GM23338 (cell line): Measurements from ENCODE around the gene ITGB6. TPM values are rescaled to one million over a fixed set of nuclear protein-coding genes. Genes with fewer than 3 reads are reported as not detected.

Source experiments
- ATAC-seq: fragments of 200-7000 bp; cut with Tn5 transposase; 3 replicates; pipeline ENCODE4 v1.9.1; 2020
- DNase-seq: peaks from one replicate; pipeline ENCODE4 v3.0.0-alpha.2; 2015; ENCODE audit warnings: low spot score
- H2AFZ ChIP-seq: fragments of 200-600 bp; sonication (generic); 2 replicates; pipeline ENCODE4 v1.8.0; 2016; ENCODE audit warnings: antibody characterized with exemption, mild to moderate bottlenecking, moderate library complexity
- H3F3A ChIP-seq: fragments of 200-600 bp; sonication (generic); replicated peaks from 2 replicates; pipeline ENCODE4 v1.8.0; 2017; ENCODE audit warnings: antibody characterized with exemption, mixed run types, low read depth
- H3K27ac ChIP-seq: fragments of 200-600 bp; sonication (generic); 2 replicates; pipeline ENCODE4 v1.6.1; 2016; ENCODE audit warnings: low read depth
- H3K27me3 ChIP-seq: fragments of 200-600 bp; sonication (generic); 2 replicates; pipeline ENCODE4 v1.8.0; 2016; ENCODE audit warnings: mild to moderate bottlenecking, mixed run types, moderate library complexity; ENCODE audit not compliant: insufficient read depth
- H3K36me3 ChIP-seq: fragments of 200-600 bp; sonication (generic); 2 replicates; pipeline ENCODE4 v1.8.0; 2016; ENCODE audit warnings: mild to moderate bottlenecking; ENCODE audit not compliant: insufficient read depth
- H3K4me1 ChIP-seq: fragments of 200-600 bp; sonication (generic); 2 replicates; pipeline ENCODE4 v1.8.0; 2016; ENCODE audit warnings: mild to moderate bottlenecking, moderate library complexity; ENCODE audit not compliant: insufficient read depth
- H3K4me2 ChIP-seq: fragments of 200-600 bp; sonication (generic); 2 replicates; pipeline ENCODE4 v1.7.1; 2017; ENCODE audit warnings: mixed run types
- H3K4me3 ChIP-seq: fragments of 200-600 bp; sonication (generic); 2 replicates; pipeline ENCODE4 v1.6.1; 2016; ENCODE audit warnings: mixed run types
- H3K79me2 ChIP-seq: fragments of 200-600 bp; sonication (generic); replicated peaks from 2 replicates; pipeline ENCODE4 v1.8.0; 2017; ENCODE audit warnings: mild to moderate bottlenecking; ENCODE audit not compliant: insufficient read depth
- H3K9me2 ChIP-seq: fragments of 200-600 bp; sonication (generic); 2 replicates; pipeline ENCODE4 v1.8.0; 2017; ENCODE audit not compliant: insufficient read depth
- H4K20me1 ChIP-seq: fragments of 200-600 bp; sonication (generic); replicated peaks from 2 replicates; pipeline ENCODE4 v1.8.0; 2017; ENCODE audit warnings: mild to moderate bottlenecking; ENCODE audit not compliant: insufficient read depth
- H3K27ac Mint-ChIP-seq: 2 replicates; pipeline ENCODE4 v1.8.0; 2020; ENCODE audit warnings: inconsistent platforms, mild to moderate bottlenecking, moderate library complexity, mixed read lengths
- H3K27me3 Mint-ChIP-seq: 3 replicates; pipeline ENCODE4 v1.8.0; 2022; ENCODE audit warnings: low read depth, mild to moderate bottlenecking, moderate library complexity, mixed read lengths, inconsistent platforms; ENCODE audit not compliant: insufficient read depth, poor library complexity
- H3K36me3 Mint-ChIP-seq: 3 replicates; pipeline ENCODE4 v1.8.0; 2021; ENCODE audit warnings: low read depth, mild to moderate bottlenecking, inconsistent platforms, moderate library complexity, mixed read lengths
- H3K4me1 Mint-ChIP-seq: 3 replicates; pipeline ENCODE4 v1.8.0; 2020; ENCODE audit warnings: mild to moderate bottlenecking, inconsistent platforms, mixed read lengths
- H3K4me3 Mint-ChIP-seq: 3 replicates; pipeline ENCODE4 v1.8.0; 2021; ENCODE audit warnings: moderate library complexity, mild to moderate bottlenecking, inconsistent platforms, mixed read lengths
- H3K9me3 Mint-ChIP-seq: 3 replicates; pipeline ENCODE4 v1.8.0; 2020; ENCODE audit warnings: moderate library complexity, mild to moderate bottlenecking, inconsistent platforms, mixed read lengths
- CREB1 ChIP-seq: fragments of 250-450 bp; sonication (Bioruptor Pico); IDR thresholded peaks from 2 replicates; pipeline ENCODE4 v1.5.0; 2020; ENCODE audit warnings: low read depth, mild to moderate bottlenecking, moderate library complexity
- EZH2 ChIP-seq: fragments of 200-600 bp; sonication (generic); IDR thresholded peaks from one replicate; pipeline ENCODE4 v1.8.0; 2017; ENCODE audit warnings: antibody characterized with exemption, mild to moderate bottlenecking, low read depth; ENCODE audit not compliant: unreplicated experiment
- EZH2phosphoT487 ChIP-seq: fragments of 200-600 bp; sonication (generic); IDR thresholded peaks from one replicate; pipeline ENCODE4 v1.8.1; 2018; ENCODE audit warnings: antibody characterized with exemption; ENCODE audit not compliant: unreplicated experiment
- JUNB ChIP-seq: IDR thresholded peaks from one replicate; pipeline ENCODE4 v1.6.1; 2016; ENCODE audit warnings: antibody characterized with exemption; ENCODE audit not compliant: unreplicated experiment
- NANOG ChIP-seq: IDR thresholded peaks from 2 replicates; pipeline ENCODE4 v1.6.1; 2016; ENCODE audit warnings: antibody characterized with exemption, borderline replicate concordance
- POLR2AphosphoS5 ChIP-seq: IDR thresholded peaks from 2 replicates; pipeline ENCODE4 v1.6.1; 2016; ENCODE audit warnings: antibody characterized with exemption, low read depth
- STAT1 ChIP-seq: IDR thresholded peaks from one replicate; pipeline ENCODE4 v1.6.1; 2016; ENCODE audit warnings: antibody characterized with exemption; ENCODE audit not compliant: unreplicated experiment
- ZNF114 ChIP-seq: fragments of 250-450 bp; sonication (Bioruptor Pico); IDR thresholded peaks from 2 replicates; pipeline ENCODE4 v1.5.0; 2020; ENCODE audit warnings: mild to moderate bottlenecking, moderate library complexity
- ZNF331 ChIP-seq: fragments of 250-450 bp; sonication (Bioruptor Pico); IDR thresholded peaks from 2 replicates; pipeline ENCODE4 v1.5.0; 2020; ENCODE audit warnings: low read depth, mild to moderate bottlenecking, moderate library complexity
- polyA plus RNA-seq: library from polyadenylated mRNA; unstranded; fragments of >200 nt; fragmentation: Nextera tagmentation; extraction: Ambion mirVana; gene quantifications from 2 replicates; pipeline ENCODE4 v1.2.1, GENCODE V29; 2016
- total RNA-seq: library from RNA; depleted of rRNA; stranded (reverse); fragments of >200 nt; shearing (Covaris generic); gene quantifications from 2 replicates; pipeline ENCODE4 v1.2.3, GENCODE V29; 2014
- TF ChIP-seq, protein P1 (sequence below), 2 experiments: fragments of 200-600 bp in 1 of 2; sonication (generic) in 1 of 2; conservative IDR thresholded peaks; 2 replicates each; pipeline versions ENCODE4 v1.5.1 to v1.6.1; 2016 to 2017; ENCODE audit warnings: antibody characterized with exemption in 2 of 2, low read depth in 2 of 2, mild to moderate bottlenecking in 2 of 2, moderate library complexity in 1 of 2
- TF ChIP-seq, protein P2 (sequence below): fragments of 250-450 bp; sonication (Bioruptor Pico); IDR thresholded peaks from 2 replicates; pipeline ENCODE4 v1.5.0; 2020; ENCODE audit warnings: mild to moderate bottlenecking, moderate library complexity
- TF ChIP-seq, protein P3 (sequence below): IDR thresholded peaks from one replicate; pipeline ENCODE4 v1.6.1; 2018; ENCODE audit warnings: antibody characterized with exemption; ENCODE audit not compliant: unreplicated experiment
- TF ChIP-seq, protein P4 (sequence below): IDR thresholded peaks from 2 replicates; pipeline ENCODE4 v1.6.1; 2016; ENCODE audit warnings: antibody characterized with exemption

The ITGB6 gene
- total and polyA plus RNA-seq, 2 experiments from 2014 or later = not detected

DNA sequence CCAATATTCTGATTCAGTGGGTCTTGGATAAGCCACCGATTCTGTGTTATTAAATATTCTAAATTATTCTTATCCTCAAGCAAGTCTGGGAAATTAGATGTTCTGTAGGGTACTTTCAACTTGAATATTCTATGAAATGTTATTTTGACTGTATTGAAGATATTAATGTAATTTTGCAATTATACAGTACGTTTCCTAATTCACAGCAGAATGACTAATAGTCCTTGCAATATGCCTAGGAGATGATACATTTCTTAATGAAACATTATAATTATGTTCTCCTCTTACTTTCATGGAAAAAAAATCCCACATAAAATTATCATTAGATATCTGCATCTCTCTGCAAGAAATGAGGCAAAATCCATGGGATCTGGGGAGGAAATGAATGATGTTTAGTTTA lies 91.4 kb downstream of the ITGB6 start:
- H3K4me3 Mint-ChIP-seq = no peak overlapping the region
- no peak overlapping the region for H3K4me3 ChIP-seq
- no peak for ATAC-seq
- peaks cover 5% of the 10 kb centered on the region; the same call in 2 of the 3 replicates for H3K4me1 Mint-ChIP-seq
- no peaks in the 10 kb centered on the region for H3K9me3 Mint-ChIP-seq
- no peaks in the 10 kb centered on the region for H3K27me3 Mint-ChIP-seq
- TF ChIP-seq ZNF114 (CRISPR knock-in tag) (no peak), NANOG (no peak), EZH2phosphoT487 (no peak), STAT1 (no peak), EZH2 (no peak), ZNF331 (no peak), POLR2AphosphoS5 (no peak), CREB1 (no peak), JUNB (no peak)
- TF ChIP-seq, protein P1, sequence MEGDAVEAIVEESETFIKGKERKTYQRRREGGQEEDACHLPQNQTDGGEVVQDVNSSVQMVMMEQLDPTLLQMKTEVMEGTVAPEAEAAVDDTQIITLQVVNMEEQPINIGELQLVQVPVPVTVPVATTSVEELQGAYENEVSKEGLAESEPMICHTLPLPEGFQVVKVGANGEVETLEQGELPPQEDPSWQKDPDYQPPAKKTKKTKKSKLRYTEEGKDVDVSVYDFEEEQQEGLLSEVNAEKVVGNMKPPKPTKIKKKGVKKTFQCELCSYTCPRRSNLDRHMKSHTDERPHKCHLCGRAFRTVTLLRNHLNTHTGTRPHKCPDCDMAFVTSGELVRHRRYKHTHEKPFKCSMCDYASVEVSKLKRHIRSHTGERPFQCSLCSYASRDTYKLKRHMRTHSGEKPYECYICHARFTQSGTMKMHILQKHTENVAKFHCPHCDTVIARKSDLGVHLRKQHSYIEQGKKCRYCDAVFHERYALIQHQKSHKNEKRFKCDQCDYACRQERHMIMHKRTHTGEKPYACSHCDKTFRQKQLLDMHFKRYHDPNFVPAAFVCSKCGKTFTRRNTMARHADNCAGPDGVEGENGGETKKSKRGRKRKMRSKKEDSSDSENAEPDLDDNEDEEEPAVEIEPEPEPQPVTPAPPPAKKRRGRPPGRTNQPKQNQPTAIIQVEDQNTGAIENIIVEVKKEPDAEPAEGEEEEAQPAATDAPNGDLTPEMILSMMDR (conservative IDR thresholded peaks at IDR 0.05; ENCODE audit: low read depth in 2 of 2) = no peak
- TF ChIP-seq, protein P2, sequence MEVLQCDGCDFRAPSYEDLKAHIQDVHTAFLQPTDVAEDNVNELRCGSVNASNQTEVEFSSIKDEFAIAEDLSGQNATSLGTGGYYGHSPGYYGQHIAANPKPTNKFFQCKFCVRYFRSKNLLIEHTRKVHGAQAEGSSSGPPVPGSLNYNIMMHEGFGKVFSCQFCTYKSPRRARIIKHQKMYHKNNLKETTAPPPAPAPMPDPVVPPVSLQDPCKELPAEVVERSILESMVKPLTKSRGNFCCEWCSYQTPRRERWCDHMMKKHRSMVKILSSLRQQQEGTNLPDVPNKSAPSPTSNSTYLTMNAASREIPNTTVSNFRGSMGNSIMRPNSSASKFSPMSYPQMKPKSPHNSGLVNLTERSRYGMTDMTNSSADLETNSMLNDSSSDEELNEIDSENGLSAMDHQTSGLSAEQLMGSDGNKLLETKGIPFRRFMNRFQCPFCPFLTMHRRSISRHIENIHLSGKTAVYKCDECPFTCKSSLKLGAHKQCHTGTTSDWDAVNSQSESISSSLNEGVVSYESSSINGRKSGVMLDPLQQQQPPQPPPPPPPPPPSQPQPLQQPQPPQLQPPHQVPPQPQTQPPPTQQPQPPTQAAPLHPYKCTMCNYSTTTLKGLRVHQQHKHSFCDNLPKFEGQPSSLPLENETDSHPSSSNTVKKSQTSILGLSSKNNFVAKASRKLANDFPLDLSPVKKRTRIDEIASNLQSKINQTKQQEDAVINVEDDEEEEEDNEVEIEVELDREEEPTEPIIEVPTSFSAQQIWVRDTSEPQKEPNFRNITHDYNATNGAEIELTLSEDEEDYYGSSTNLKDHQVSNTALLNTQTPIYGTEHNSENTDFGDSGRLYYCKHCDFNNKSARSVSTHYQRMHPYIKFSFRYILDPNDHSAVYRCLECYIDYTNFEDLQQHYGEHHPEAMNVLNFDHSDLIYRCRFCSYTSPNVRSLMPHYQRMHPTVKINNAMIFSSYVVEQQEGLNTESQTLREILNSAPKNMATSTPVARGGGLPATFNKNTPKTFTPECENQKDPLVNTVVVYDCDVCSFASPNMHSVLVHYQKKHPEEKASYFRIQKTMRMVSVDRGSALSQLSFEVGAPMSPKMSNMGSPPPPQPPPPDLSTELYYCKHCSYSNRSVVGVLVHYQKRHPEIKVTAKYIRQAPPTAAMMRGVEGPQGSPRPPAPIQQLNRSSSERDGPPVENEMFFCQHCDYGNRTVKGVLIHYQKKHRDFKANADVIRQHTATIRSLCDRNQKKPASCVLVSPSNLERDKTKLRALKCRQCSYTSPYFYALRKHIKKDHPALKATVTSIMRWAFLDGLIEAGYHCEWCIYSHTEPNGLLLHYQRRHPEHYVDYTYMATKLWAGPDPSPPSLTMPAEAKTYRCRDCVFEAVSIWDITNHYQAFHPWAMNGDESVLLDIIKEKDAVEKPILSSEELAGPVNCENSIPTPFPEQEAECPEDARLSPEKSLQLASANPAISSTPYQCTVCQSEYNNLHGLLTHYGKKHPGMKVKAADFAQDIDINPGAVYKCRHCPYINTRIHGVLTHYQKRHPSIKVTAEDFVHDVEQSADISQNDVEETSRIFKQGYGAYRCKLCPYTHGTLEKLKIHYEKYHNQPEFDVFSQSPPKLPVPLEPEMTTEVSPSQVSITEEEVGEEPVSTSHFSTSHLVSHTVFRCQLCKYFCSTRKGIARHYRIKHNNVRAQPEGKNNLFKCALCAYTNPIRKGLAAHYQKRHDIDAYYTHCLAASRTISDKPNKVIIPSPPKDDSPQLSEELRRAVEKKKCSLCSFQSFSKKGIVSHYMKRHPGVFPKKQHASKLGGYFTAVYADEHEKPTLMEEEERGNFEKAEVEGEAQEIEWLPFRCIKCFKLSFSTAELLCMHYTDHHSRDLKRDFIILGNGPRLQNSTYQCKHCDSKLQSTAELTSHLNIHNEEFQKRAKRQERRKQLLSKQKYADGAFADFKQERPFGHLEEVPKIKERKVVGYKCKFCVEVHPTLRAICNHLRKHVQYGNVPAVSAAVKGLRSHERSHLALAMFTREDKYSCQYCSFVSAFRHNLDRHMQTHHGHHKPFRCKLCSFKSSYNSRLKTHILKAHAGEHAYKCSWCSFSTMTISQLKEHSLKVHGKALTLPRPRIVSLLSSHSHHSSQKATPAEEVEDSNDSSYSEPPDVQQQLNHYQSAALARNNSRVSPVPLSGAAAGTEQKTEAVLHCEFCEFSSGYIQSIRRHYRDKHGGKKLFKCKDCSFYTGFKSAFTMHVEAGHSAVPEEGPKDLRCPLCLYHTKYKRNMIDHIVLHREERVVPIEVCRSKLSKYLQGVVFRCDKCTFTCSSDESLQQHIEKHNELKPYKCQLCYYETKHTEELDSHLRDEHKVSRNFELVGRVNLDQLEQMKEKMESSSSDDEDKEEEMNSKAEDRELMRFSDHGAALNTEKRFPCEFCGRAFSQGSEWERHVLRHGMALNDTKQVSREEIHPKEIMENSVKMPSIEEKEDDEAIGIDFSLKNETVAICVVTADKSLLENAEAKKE (CRISPR knock-in tag) = no peak
- TF ChIP-seq, protein P3, sequence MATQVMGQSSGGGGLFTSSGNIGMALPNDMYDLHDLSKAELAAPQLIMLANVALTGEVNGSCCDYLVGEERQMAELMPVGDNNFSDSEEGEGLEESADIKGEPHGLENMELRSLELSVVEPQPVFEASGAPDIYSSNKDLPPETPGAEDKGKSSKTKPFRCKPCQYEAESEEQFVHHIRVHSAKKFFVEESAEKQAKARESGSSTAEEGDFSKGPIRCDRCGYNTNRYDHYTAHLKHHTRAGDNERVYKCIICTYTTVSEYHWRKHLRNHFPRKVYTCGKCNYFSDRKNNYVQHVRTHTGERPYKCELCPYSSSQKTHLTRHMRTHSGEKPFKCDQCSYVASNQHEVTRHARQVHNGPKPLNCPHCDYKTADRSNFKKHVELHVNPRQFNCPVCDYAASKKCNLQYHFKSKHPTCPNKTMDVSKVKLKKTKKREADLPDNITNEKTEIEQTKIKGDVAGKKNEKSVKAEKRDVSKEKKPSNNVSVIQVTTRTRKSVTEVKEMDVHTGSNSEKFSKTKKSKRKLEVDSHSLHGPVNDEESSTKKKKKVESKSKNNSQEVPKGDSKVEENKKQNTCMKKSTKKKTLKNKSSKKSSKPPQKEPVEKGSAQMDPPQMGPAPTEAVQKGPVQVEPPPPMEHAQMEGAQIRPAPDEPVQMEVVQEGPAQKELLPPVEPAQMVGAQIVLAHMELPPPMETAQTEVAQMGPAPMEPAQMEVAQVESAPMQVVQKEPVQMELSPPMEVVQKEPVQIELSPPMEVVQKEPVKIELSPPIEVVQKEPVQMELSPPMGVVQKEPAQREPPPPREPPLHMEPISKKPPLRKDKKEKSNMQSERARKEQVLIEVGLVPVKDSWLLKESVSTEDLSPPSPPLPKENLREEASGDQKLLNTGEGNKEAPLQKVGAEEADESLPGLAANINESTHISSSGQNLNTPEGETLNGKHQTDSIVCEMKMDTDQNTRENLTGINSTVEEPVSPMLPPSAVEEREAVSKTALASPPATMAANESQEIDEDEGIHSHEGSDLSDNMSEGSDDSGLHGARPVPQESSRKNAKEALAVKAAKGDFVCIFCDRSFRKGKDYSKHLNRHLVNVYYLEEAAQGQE = no peak
- TF ChIP-seq, protein P4, sequence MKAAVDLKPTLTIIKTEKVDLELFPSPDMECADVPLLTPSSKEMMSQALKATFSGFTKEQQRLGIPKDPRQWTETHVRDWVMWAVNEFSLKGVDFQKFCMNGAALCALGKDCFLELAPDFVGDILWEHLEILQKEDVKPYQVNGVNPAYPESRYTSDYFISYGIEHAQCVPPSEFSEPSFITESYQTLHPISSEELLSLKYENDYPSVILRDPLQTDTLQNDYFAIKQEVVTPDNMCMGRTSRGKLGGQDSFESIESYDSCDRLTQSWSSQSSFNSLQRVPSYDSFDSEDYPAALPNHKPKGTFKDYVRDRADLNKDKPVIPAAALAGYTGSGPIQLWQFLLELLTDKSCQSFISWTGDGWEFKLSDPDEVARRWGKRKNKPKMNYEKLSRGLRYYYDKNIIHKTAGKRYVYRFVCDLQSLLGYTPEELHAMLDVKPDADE = no peak
- no peak overlapping the region for H3K4me2 ChIP-seq
- H3K79me2 ChIP-seq = no peaks in the 10 kb centered on the region
- H3K4me1 ChIP-seq = 0 out of 2 replicates have a peak, but pooled peaks cover 3% of the 10 kb centered on the region
- H3K36me3 ChIP-seq = no peaks in the 10 kb centered on the region
- no peak for DNase-seq
- no peaks in the 10 kb centered on the region for H3F3A ChIP-seq
- H2AFZ ChIP-seq = no peak overlapping the region
- H4K20me1 ChIP-seq = no peaks in the 10 kb centered on the region
- no peaks in the 10 kb centered on the region for H3K36me3 Mint-ChIP-seq
- H3K27ac Mint-ChIP-seq = no peak overlapping the region
- H3K9me2 ChIP-seq = no peaks in the 10 kb centered on the region
- no peak overlapping the region for H3K27ac ChIP-seq
- no peaks in the 10 kb centered on the region for H3K27me3 ChIP-seq
